ENCODE results near the gene CERS6. TPM values are rescaled to one million over a fixed set of nuclear protein-coding genes. Genes with fewer than 3 reads are reported as not detected.

CERS6 gene
- polyA plus RNA-seq, 1 donor (not counting 4 experiments of a cell fraction or from before 2014, with no cell fraction given) = 19.5 TPM

DNA sequence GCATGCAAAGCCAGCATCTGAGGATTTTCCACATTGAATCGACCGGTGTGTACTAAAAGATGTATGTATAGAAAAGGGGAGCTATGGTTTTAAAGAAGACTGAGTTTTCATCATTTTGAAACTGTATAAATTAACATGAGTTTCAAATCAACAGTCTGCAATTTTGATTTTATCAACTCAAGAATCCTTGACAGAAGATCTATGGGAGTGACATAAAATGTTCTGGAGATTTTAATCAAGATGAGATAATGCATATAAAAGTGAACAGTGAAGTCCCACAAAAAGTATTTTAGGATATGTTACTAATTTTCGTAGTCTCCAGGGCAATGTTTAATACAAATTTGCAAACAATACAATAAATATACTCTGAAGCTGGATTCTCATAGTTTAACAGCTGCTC, 24.0 kb upstream of the CERS6 start:
- Histone ChIP-seq H3K36me3 (ENCODE audit: control insufficient read depth in 2 of 2, extremely low read depth in 1 of 2, insufficient read depth in 2 of 2, low read length in 2 of 2) (no peaks in the 10 kb centered on the region), H3K27me3 (ENCODE audit: control insufficient read depth, extremely low read depth, insufficient read depth, low read length) (no peaks in the 10 kb centered on the region)
- no peak for FAIRE-seq

DNA sequence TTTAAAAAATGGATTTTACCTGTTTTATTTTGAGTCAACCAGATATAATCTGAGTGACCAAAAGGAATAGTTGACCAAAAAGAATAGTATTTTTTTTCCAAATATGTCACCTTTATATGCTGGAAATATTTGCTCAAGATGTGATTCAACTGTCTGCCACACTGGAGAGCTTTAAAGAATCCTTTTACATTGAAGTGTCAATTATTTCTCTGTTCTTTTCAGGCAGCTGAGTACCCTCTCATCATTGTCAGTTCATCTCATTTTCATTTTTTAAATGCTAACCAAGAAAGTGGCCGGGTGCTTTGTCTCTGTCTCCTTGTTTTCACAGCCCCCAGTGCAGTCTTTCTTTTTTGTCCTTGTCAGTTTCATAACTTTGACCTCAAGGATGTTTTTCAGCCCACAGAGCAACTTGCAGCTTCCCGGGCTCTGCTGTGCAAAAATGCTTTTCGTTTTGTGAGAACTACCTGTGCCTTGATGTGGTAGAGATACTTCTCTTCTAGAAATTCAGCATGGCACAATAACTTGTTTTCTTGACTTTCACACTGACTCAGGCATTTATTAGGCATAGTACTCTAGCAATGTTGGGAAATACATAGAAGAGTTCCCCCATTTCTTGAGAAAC, 23.4 kb upstream of the CERS6 start:
- Histone ChIP-seq H3K27me3 (ENCODE audit: control insufficient read depth, extremely low read depth, insufficient read depth, low read length) (no peaks in the 10 kb centered on the region), H4K20me1 (ENCODE audit: control insufficient read depth, extremely low read depth, insufficient read depth, low read length) (no peaks in the 10 kb centered on the region), H3K4me1 (ENCODE audit: control insufficient read depth, extremely low read depth, insufficient read depth, low read length) (no peaks in the 10 kb centered on the region), H3K79me2 (ENCODE audit: control insufficient read depth, insufficient read depth, low read length) (no peaks in the 10 kb centered on the region), H3K9me1 (ENCODE audit: control insufficient read depth, extremely low read depth, insufficient read depth, low read length) (no peaks in the 10 kb centered on the region), H3K36me3 (ENCODE audit: control insufficient read depth in 2 of 2, extremely low read depth in 1 of 2, insufficient read depth in 2 of 2, low read length in 2 of 2) (no peaks in the 10 kb centered on the region), H2AFZ (ENCODE audit: control insufficient read depth, low read length) (no peak overlapping the region), H3K4me2 (ENCODE audit: control insufficient read depth, extremely low read depth, insufficient read depth, low read depth, low read length) (no peak overlapping the region), H3K27ac (ENCODE audit: control insufficient read depth, insufficient read depth, low read length) (no peak overlapping the region), H3K9me3 (ENCODE audit: control insufficient read depth, low read depth, low read length) (no peaks in the 10 kb centered on the region), H3K4me3 (ENCODE audit: control insufficient read depth in 2 of 3, extremely low read depth in 1 of 3, insufficient read depth in 2 of 3, low read depth in 1 of 3, low read length in 3 of 3) (no peak overlapping the region), H3K9ac (ENCODE audit: control insufficient read depth, extremely low read depth, insufficient read depth, low read length) (no peak overlapping the region)
- TF ChIP-seq, protein P1, sequence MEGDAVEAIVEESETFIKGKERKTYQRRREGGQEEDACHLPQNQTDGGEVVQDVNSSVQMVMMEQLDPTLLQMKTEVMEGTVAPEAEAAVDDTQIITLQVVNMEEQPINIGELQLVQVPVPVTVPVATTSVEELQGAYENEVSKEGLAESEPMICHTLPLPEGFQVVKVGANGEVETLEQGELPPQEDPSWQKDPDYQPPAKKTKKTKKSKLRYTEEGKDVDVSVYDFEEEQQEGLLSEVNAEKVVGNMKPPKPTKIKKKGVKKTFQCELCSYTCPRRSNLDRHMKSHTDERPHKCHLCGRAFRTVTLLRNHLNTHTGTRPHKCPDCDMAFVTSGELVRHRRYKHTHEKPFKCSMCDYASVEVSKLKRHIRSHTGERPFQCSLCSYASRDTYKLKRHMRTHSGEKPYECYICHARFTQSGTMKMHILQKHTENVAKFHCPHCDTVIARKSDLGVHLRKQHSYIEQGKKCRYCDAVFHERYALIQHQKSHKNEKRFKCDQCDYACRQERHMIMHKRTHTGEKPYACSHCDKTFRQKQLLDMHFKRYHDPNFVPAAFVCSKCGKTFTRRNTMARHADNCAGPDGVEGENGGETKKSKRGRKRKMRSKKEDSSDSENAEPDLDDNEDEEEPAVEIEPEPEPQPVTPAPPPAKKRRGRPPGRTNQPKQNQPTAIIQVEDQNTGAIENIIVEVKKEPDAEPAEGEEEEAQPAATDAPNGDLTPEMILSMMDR (optimal IDR thresholded peaks at IDR 0.05 in 1 of 3, IDR thresholded peaks at IDR 0.05 in 1 of 3, conservative IDR thresholded peaks at IDR 0.05 in 1 of 3; ENCODE audit: extremely low read depth in 1 of 3, insufficient read depth in 2 of 3, low read length in 3 of 3) = no peak
- TF ChIP-seq EZH2 (IDR thresholded peaks at IDR 0.05; ENCODE audit: low read length) = no peak
- FAIRE-seq = no peak
- no peak for DNase-seq (ENCODE audit: low read depth, low spot score)
- dilution Hi-C loops (cut with MboI; ENCODE audit: extremely low pct_ligation_motif_present, low sequenced_read_pairs) = no loop called here

More for the DNA sequence above, 24.0 kb upstream of the CERS6 start:
- H3K9ac ChIP-seq (ENCODE audit: control insufficient read depth, extremely low read depth, insufficient read depth, low read length) = no peak overlapping the region
- no peak overlapping the region for H3K27ac ChIP-seq (ENCODE audit: control insufficient read depth, insufficient read depth, low read length)
- no peaks in the 10 kb centered on the region for H3K79me2 ChIP-seq (ENCODE audit: control insufficient read depth, insufficient read depth, low read length)
- H3K9me3 ChIP-seq (ENCODE audit: control insufficient read depth, low read depth, low read length) = no peaks in the 10 kb centered on the region
- TF ChIP-seq, protein P1 (optimal IDR thresholded peaks at IDR 0.05 in 1 of 3, IDR thresholded peaks at IDR 0.05 in 1 of 3, conservative IDR thresholded peaks at IDR 0.05 in 1 of 3; ENCODE audit: extremely low read depth in 1 of 3, insufficient read depth in 2 of 3, low read length in 3 of 3) = no peak
- TF ChIP-seq EZH2 (IDR thresholded peaks at IDR 0.05; ENCODE audit: low read length) = no peak
- no peak overlapping the region for H3K4me2 ChIP-seq (ENCODE audit: control insufficient read depth, extremely low read depth, insufficient read depth, low read depth, low read length)
- H2AFZ ChIP-seq (ENCODE audit: control insufficient read depth, low read length) = no peak overlapping the region
- H4K20me1 ChIP-seq (ENCODE audit: control insufficient read depth, extremely low read depth, insufficient read depth, low read length) = no peaks in the 10 kb centered on the region
- no peak for DNase-seq (ENCODE audit: low read depth, low spot score)
- H3K4me3 ChIP-seq (ENCODE audit: control insufficient read depth in 2 of 3, extremely low read depth in 1 of 3, insufficient read depth in 2 of 3, low read depth in 1 of 3, low read length in 3 of 3) = no peak overlapping the region
- dilution Hi-C loops (cut with MboI; ENCODE audit: extremely low pct_ligation_motif_present, low sequenced_read_pairs) = no loop called here
- no peaks in the 10 kb centered on the region for H3K9me1 ChIP-seq (ENCODE audit: control insufficient read depth, extremely low read depth, insufficient read depth, low read length)
- no peaks in the 10 kb centered on the region for H3K4me1 ChIP-seq (ENCODE audit: control insufficient read depth, extremely low read depth, insufficient read depth, low read length)
